IPS-18a (cell line): ENCODE data around the gene PXT1.

ENCODE experiments used
- H3K27ac ChIP-seq: one replicate; pipeline ENCODE4 v1.5.1; 2013; ENCODE audit warnings: low read length
- H3K27me3 ChIP-seq: one replicate; pipeline ENCODE4 v1.6.1; 2013; ENCODE audit warnings: mild to moderate bottlenecking, low read length; ENCODE audit not compliant: control insufficient read depth, insufficient read depth
- H3K36me3 ChIP-seq: one replicate; pipeline ENCODE4 v1.6.1; 2013; ENCODE audit warnings: low read depth, low read length; ENCODE audit not compliant: control insufficient read depth
- H3K4me1 ChIP-seq: one replicate; pipeline ENCODE4 v1.6.1; 2013; ENCODE audit warnings: low read depth, low read length; ENCODE audit not compliant: control insufficient read depth
- H3K4me3 ChIP-seq: one replicate; pipeline ENCODE4 v1.5.1; 2013; ENCODE audit warnings: low read length
- H3K9ac ChIP-seq: one replicate; pipeline ENCODE4 v1.6.1; 2013; ENCODE audit warnings: mild to moderate bottlenecking, low read length, moderate library complexity
- H3K9me3 ChIP-seq: one replicate; pipeline ENCODE4 v1.6.1; 2013; ENCODE audit warnings: low read depth, low read length; ENCODE audit not compliant: control insufficient read depth

Gene PXT1

DNA sequence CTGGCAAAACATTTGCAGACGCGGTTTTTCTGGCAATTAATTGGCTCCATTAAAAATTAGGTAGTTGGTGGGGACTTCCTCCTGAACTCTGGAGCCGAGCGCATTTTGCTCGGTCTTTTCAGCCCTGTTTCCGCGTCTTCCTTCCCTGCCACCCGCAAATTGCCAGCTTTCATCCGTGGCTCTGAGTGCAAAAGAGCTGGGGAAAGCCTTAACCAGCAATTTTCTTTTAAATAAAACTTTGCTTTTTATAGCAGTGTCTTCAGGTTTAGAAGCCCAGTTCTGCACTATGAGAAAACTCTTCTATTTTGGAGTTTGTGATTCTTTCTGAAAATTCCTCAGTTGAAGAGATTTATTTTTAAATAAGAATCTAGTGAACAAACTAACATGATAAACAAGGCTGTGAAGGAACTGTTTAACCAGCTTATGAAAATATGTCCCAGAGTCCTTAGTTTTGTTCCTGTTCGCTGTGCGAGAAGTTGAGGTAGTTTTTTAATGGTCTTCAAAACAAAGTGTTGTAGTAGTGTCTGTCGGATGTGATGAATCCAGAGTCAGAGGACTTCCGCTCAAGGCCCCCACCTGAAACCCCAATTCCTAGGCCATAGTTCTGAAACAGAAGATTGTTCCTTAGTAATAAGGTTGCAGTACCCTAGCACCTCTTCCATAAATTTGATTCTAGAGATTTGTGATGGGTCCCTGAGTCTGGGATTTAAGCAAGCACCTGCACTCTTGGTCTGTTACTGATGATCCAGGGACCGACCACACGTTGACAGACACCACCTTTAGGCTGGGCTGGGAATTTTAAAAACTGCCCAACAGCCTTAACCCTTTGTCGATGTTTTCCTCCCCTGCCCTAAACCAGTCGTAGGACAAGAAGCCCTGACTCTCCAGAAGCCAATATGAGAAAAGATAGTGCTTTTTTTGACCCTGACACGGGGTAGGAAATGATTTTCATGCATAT lies 1.1 kb upstream of the PXT1 start:
- Histone ChIP-seq H3K9ac (peak overlapping the region; percentile 92), H3K4me3 (peak overlapping the region; percentile 97), H3K27me3 (peaks cover 3% of the 10 kb centered on the region), H3K27ac (no peak overlapping the region), H3K4me1 (peaks cover 27% of the 10 kb centered on the region), H3K36me3 (no peaks in the 10 kb centered on the region), H3K9me3 (no peaks in the 10 kb centered on the region)

DNA sequence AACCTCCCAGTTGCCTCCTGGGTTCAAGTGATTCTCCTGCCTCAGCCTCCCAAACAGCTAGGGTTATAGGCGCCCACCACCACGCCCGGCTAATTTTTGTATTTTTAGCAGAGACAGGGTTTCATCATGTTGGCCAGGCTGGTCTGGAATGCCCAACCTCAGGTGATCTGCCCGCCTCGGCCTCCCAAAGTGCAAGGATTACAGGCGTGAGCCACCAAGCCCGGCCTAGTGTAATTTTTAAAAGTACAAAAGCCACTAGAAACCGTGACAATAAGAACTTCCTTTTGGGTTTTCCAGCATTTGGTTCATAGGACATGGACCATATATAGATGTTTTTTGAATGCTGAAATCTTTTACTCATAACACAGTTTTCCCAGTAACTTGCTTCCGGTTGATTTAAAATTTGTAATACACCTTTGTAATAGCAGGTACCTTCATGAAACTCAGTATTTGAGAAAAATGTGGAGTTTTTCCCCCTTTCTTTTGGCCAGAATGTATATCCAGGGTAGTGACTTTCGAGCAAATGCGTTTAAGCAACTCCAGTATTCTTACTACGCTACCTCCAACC lies 467 bp downstream of the PXT1 start:
- Histone ChIP-seq H3K9me3 (no peaks in the 10 kb centered on the region), H3K36me3 (no peaks in the 10 kb centered on the region), H3K9ac (peak overlapping the region; percentile 92), H3K27me3 (peaks cover 3% of the 10 kb centered on the region), H3K4me1 (peaks cover 27% of the 10 kb centered on the region), H3K27ac (peak overlapping the region; percentile 57), H3K4me3 (peak overlapping the region; percentile 97)

DNA sequence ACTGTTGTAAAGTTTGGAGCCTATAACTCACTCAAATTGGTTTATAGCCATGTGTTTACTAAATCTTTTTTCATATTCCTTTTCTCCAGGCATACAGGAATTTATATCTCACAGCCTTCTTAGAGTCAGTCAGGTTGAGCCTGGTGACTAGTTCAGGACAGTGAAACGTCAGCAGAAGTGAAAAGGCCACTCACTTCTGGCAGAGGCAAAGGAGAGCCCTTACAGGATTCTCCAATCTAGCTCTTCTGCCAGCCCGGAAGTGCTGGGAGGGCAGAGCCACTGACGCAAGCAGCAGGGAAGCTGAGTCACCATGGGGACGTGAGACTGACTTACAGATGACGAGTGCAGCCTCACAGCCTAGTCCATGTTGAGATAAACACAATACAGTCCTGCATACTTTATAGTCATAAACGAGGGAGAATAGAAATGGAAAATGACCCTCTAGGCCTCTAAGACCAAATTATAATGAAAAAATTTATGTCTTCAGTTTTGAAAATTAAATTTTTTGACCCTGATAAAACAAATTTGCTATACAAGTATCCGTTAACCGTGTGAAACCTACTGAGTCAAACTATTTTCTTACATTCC lies 1.3 kb downstream of the PXT1 start:
- H3K9ac ChIP-seq: peak overlapping the region; percentile 25
- no peak overlapping the region for H3K27ac ChIP-seq

DNA sequence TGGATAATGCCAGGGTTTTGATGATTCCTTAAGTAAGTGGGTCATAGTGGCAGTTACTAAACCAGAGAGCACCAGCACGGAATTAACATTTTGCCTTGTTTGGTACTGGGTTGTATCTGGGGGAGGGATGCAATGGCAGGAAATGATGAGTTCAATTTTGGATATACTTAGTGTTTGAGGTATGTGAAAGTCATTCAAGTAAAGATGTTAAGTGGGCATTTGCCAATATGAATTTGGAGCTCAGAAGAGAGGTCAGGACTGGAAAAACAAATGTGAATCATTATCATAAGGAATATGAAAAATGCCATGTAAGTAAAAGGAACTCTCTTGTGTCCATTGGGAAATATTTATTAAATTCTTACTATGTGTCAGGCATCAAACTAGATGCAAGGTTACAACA lies 6.2 kb downstream of the PXT1 start:
- H3K27me3 ChIP-seq: no peaks in the 10 kb centered on the region
- no peak overlapping the region for H3K27ac ChIP-seq
- peaks cover 7% of the 10 kb centered on the region for H3K4me1 ChIP-seq
- no peak overlapping the region for H3K4me3 ChIP-seq
- H3K36me3 ChIP-seq: no peaks in the 10 kb centered on the region
- no peaks in the 10 kb centered on the region for H3K9me3 ChIP-seq
- H3K9ac ChIP-seq: no peak overlapping the region

More for the DNA sequence above, 1.3 kb downstream of the PXT1 start:
- Histone ChIP-seq H3K4me1 (peaks cover 27% of the 10 kb centered on the region), H3K9me3 (no peaks in the 10 kb centered on the region), H3K27me3 (peaks cover 3% of the 10 kb centered on the region), H3K4me3 (no peak overlapping the region), H3K36me3 (no peaks in the 10 kb centered on the region)

DNA sequence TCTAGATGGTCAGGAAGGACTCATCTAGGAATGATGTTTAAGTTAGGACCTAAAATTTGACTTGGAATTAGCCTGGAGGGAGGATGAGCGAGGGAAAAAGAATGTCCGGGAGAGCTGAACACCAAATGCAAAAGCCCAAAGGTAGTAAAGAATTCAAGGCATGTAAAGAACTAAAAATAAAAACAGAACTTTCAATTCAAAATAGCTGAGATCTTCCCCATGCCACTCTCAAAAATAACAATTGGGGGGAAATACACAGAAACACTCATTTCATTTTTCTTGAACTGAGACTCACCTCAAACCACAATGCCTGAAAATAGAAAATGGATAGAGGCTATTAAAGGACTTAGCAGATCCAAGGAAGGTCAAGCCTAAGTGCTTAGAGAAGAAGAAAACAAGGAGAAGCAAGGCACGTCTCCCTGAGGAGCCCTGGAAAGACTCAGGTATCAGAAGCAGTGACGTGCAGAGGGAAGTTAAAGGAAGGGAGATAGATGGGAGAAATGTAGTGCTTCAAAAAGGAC lies 10.4 kb downstream of the PXT1 start:
- no peak overlapping the region for H3K4me3 ChIP-seq
- H3K36me3 ChIP-seq: no peaks in the 10 kb centered on the region
- no peak overlapping the region for H3K27ac ChIP-seq
- no peak overlapping the region for H3K9ac ChIP-seq
- H3K27me3 ChIP-seq: no peaks in the 10 kb centered on the region
- H3K9me3 ChIP-seq: no peaks in the 10 kb centered on the region
- H3K4me1 ChIP-seq: no peaks in the 10 kb centered on the region

DNA sequence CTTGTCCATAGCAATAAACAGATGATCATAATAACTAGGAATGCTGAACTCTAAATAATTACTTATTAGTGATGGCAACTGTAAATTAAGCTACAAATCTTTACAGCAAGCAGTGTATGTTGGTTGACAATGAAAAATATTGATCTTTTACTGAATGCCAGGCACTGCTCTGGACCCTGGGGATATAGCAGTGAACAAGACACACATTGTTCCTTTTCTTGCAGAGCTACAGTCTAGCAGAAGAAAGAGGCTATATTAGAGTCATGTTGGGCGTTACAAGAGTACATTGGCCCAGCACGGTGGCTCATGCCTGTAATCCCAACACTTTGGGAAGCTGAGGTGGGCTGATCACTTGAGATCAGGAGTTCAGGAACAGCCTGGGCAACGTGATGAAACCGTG lies 11.5 kb downstream of the PXT1 start:
- Histone ChIP-seq H3K4me1 (no peaks in the 10 kb centered on the region), H3K9me3 (no peaks in the 10 kb centered on the region), H3K27me3 (no peaks in the 10 kb centered on the region), H3K27ac (no peak overlapping the region), H3K36me3 (no peaks in the 10 kb centered on the region), H3K4me3 (no peak overlapping the region), H3K9ac (no peak overlapping the region)

DNA sequence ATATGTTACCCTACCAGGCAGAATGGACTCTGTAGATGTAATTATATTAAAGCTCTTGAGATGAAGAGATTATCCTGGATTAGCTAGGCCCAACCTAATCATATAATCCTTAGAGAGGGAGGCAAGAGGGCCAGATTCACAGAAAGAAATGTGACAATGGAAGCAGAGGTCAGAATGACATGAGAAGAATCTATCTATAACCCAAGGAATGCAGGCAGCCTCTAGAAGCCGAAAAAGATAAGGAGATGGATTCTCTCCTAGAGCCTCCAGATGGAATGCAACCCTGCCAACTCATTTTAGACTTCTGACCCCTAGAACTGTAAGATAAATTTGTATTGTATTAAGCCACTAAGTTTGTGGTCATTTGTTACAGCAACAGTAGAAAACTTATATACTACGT lies 12.3 kb downstream of the PXT1 start:
- H3K27me3 ChIP-seq: no peaks in the 10 kb centered on the region
- no peak overlapping the region for H3K9ac ChIP-seq
- H3K36me3 ChIP-seq: no peaks in the 10 kb centered on the region
- H3K9me3 ChIP-seq: no peaks in the 10 kb centered on the region
- H3K27ac ChIP-seq: no peak overlapping the region
- no peaks in the 10 kb centered on the region for H3K4me1 ChIP-seq
- no peak overlapping the region for H3K4me3 ChIP-seq

DNA sequence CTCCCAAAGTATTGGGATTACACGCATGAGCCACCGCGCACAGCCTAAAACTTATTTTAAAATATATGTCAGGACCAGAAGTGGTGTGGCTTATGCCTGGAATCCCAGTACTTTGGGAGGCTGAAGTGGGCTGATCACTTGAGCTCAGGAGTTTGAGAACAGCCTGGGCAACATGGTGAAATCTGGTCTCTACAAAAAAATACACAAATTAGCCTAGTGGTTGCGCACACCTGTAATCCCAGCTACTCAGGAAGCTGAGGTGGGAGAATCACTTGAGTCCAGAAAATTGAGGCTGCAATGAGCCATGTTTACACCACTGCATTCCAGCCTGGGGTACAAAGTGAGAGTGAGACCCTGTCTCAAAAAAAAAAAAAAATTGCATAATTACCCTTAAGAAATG lies 13.7 kb downstream of the PXT1 start:
- Histone ChIP-seq H3K4me1 (no peaks in the 10 kb centered on the region), H3K9me3 (no peaks in the 10 kb centered on the region), H3K9ac (no peak overlapping the region), H3K36me3 (no peaks in the 10 kb centered on the region), H3K27ac (no peak overlapping the region), H3K27me3 (no peaks in the 10 kb centered on the region), H3K4me3 (no peak overlapping the region)

DNA sequence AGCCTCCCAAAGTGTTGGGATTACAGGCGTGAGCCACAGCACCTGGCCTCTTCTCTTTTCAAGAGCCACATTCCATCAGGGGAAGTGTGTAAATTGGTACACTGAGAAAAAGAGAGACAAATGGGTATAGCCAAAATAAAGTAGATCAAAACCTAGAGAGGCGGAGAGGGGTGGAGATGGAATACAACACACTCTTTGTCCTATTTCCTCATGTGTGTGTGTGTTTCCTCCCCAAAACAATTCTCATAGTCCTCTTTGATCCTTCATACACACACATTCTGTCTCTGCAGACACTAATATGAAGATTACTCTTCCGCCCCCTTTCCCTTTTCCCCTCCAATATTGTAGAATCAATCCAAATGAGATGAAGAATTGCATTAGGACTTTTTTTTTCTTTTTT lies 16.0 kb downstream of the PXT1 start:
- peaks cover 4% of the 10 kb centered on the region for H3K4me1 ChIP-seq
- no peak overlapping the region for H3K27ac ChIP-seq
- H3K36me3 ChIP-seq: no peaks in the 10 kb centered on the region
- no peak overlapping the region for H3K9ac ChIP-seq
- H3K27me3 ChIP-seq: no peaks in the 10 kb centered on the region
- H3K4me3 ChIP-seq: no peak overlapping the region
- H3K9me3 ChIP-seq: no peaks in the 10 kb centered on the region

DNA sequence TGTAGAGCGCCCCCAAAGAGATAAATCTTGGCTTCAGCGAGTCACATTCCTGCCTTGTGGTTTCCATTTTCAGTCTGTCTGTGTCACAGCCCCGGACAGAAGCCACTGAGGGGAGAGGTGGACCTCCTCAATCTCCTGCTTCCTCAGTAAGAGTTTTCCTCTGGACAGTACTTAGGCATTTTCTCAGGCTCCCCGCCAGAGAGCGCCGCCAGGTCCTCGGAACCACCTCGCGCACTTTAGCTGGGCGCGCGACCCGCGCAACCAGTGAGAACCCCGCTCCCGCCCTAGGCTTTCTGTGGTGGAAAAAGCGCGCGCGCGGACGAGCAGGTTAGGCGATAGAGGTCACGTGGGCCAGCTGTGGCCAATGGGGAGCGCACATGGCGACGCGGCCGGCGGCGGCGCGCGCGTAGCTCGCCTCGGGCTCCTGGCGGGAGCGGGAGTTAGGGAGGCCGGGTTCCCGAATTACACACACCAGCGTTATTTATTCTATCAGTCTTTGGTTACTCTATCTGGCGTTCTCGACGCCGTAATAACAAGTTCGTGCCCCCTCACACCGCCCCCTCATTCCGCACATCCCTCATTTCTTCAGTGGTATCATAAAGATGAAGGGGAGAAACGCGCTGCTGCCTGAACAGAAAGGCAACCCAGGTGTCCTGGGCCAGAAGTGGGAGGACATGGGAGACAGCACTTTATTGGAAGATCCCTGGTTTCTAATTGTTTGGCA lies 19.4 kb downstream of the PXT1 start:
- H3K36me3 ChIP-seq: no peaks in the 10 kb centered on the region
- peaks cover 4% of the 10 kb centered on the region for H3K4me1 ChIP-seq
- peak overlapping the region; percentile 59 for H3K4me3 ChIP-seq
- no peak overlapping the region for H3K27ac ChIP-seq
- no peaks in the 10 kb centered on the region for H3K27me3 ChIP-seq
- no peaks in the 10 kb centered on the region for H3K9me3 ChIP-seq
- H3K9ac ChIP-seq: peak overlapping the region; percentile 58

DNA sequence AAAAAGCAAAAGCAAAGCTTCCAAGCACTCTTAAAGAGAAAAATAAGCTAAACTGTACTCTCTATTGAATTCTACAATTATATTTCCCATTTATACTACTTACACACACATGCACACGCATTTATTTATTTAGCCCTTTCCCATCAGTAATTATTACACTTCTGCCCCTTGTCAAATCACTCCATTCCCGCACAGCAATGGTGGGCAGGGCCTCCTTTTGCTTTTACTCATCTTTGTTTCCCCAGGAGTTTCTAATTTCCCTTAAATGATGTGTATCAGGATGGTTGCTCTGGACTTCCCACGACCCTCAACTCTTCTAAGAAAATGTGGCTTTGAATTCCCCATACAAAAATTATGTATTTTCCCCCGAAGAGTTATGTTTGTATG lies 19.9 kb downstream of the PXT1 start:
- no peak overlapping the region for H3K27ac ChIP-seq

More for the DNA sequence above, 19.9 kb downstream of the PXT1 start:
- peak overlapping the region; percentile 58 for H3K9ac ChIP-seq
- peak overlapping the region; percentile 59 for H3K4me3 ChIP-seq
- peaks cover 4% of the 10 kb centered on the region for H3K4me1 ChIP-seq
- H3K36me3 ChIP-seq: no peaks in the 10 kb centered on the region
- no peaks in the 10 kb centered on the region for H3K27me3 ChIP-seq
- no peaks in the 10 kb centered on the region for H3K9me3 ChIP-seq
